HEK293 (cell line): ENCODE measurements around the gene DHRS7B.

Experiments used
- ATF2 ChIP-seq: fragments of 450-650 bp; formaldehyde crosslinking; IDR thresholded peaks from 2 replicates; pipeline ENCODE4 v1.5.1; 2016; ENCODE audit warnings: missing biosample characterization, missing genetic modification characterization, low read depth
- BCL6B ChIP-seq: fragments of 450-650 bp; formaldehyde crosslinking; IDR thresholded peaks from 2 replicates; pipeline ENCODE4 v1.5.1; 2017; ENCODE audit warnings: missing biosample characterization, missing genetic modification characterization
- ELK4 ChIP-seq: IDR thresholded peaks from 2 replicates; pipeline ENCODE4 v1.6.1; 2011; ENCODE audit warnings: mild to moderate bottlenecking, low read depth, low read length, borderline replicate concordance
- GFI1B ChIP-seq: fragments of 450-650 bp; formaldehyde crosslinking; IDR thresholded peaks from 2 replicates; pipeline ENCODE4 v1.5.1; 2016; ENCODE audit warnings: missing biosample characterization, missing genetic modification characterization
- HOXD13 ChIP-seq: sonication (generic); formaldehyde crosslinking; IDR thresholded peaks from 2 replicates; pipeline ENCODE4 v1.8.0; 2022; ENCODE audit warnings: missing genetic modification reagents, borderline replicate concordance
- KLF16 ChIP-seq: fragments of 450-650 bp; formaldehyde crosslinking; IDR thresholded peaks from 2 replicates; pipeline ENCODE4 v1.5.1; 2017; ENCODE audit warnings: missing biosample characterization, missing genetic modification characterization
- OVOL3 ChIP-seq: fragments of 450-650 bp; formaldehyde crosslinking; IDR thresholded peaks from 2 replicates; pipeline ENCODE4 v1.5.1; 2016; ENCODE audit warnings: missing biosample characterization, missing genetic modification characterization
- SCRT1 ChIP-seq: fragments of 450-650 bp; formaldehyde crosslinking; IDR thresholded peaks from 2 replicates; pipeline ENCODE4 v1.5.1; 2016; ENCODE audit warnings: missing biosample characterization, missing genetic modification characterization, borderline replicate concordance
- SCRT2 ChIP-seq: fragments of 450-650 bp; formaldehyde crosslinking; IDR thresholded peaks from 2 replicates; pipeline ENCODE4 v1.5.1; 2016; ENCODE audit warnings: missing biosample characterization, missing genetic modification characterization
- SP2 ChIP-seq: fragments of 450-650 bp; formaldehyde crosslinking; IDR thresholded peaks from 2 replicates; pipeline ENCODE4 v1.5.1; 2016; ENCODE audit warnings: missing biosample characterization, missing genetic modification characterization
- SP7 ChIP-seq: fragments of 450-650 bp; formaldehyde crosslinking; IDR thresholded peaks from 2 replicates; pipeline ENCODE4 v1.5.1; 2016; ENCODE audit warnings: missing biosample characterization, missing genetic modification characterization
- TSHZ1 ChIP-seq: fragments of 450-650 bp; formaldehyde crosslinking; IDR thresholded peaks from 2 replicates; pipeline ENCODE4 v1.5.1; 2016; ENCODE audit warnings: missing biosample characterization, missing genetic modification characterization, borderline replicate concordance
- ZBTB1 ChIP-seq: fragments of 450-650 bp; formaldehyde crosslinking; IDR thresholded peaks from 2 replicates; pipeline ENCODE4 v1.5.1; 2016; ENCODE audit warnings: missing biosample characterization, missing genetic modification characterization
- ZBTB26 ChIP-seq: fragments of 450-650 bp; formaldehyde crosslinking; optimal IDR thresholded peaks from 2 replicates; pipeline ENCODE3; 2016; ENCODE audit warnings: missing biosample characterization, mild to moderate bottlenecking, missing genetic modification characterization
- ZBTB48 ChIP-seq: fragments of 450-650 bp; formaldehyde crosslinking; IDR thresholded peaks from 2 replicates; pipeline ENCODE4 v1.5.1; 2016; ENCODE audit warnings: missing biosample characterization, missing genetic modification characterization
- ZBTB8A ChIP-seq: fragments of 450-650 bp; formaldehyde crosslinking; IDR thresholded peaks from 2 replicates; pipeline ENCODE4 v1.5.1; 2016; ENCODE audit warnings: missing biosample characterization, missing genetic modification characterization
- ZNF174 ChIP-seq: fragments of 450-650 bp; formaldehyde crosslinking; IDR thresholded peaks from 2 replicates; pipeline ENCODE4 v1.5.0; 2017; ENCODE audit warnings: missing biosample characterization, mild to moderate bottlenecking, missing genetic modification characterization
- ZNF23 ChIP-seq: fragments of 450-650 bp; formaldehyde crosslinking; IDR thresholded peaks from 2 replicates; pipeline ENCODE4 v1.5.1; 2016; ENCODE audit warnings: missing biosample characterization, missing genetic modification characterization, borderline replicate concordance
- ZNF266 ChIP-seq: fragments of 450-650 bp; formaldehyde crosslinking; IDR thresholded peaks from 2 replicates; pipeline ENCODE4 v1.5.1; 2016; ENCODE audit warnings: missing biosample characterization, missing genetic modification characterization, low read depth
- ZNF324 ChIP-seq: fragments of 450-650 bp; formaldehyde crosslinking; IDR thresholded peaks from 2 replicates; pipeline ENCODE4 v1.5.1; 2016; ENCODE audit warnings: missing biosample characterization, missing genetic modification characterization
- ZNF341 ChIP-seq: fragments of 450-650 bp; formaldehyde crosslinking; IDR thresholded peaks from 2 replicates; pipeline ENCODE4; 2016; ENCODE audit warnings: low read depth, missing biosample characterization, missing genetic modification characterization
- ZNF510 ChIP-seq: fragments of 450-650 bp; formaldehyde crosslinking; IDR thresholded peaks from 2 replicates; pipeline ENCODE4 v1.5.1; 2018; ENCODE audit warnings: mild to moderate bottlenecking, missing genetic modification characterization, missing biosample characterization; ENCODE audit not compliant: insufficient replicate concordance
- ZNF555 ChIP-seq: fragments of 450-650 bp; formaldehyde crosslinking; conservative IDR thresholded peaks from 2 replicates; pipeline ENCODE4 v1.5.1; 2017; ENCODE audit warnings: missing biosample characterization, mild to moderate bottlenecking, missing genetic modification characterization, inconsistent platforms
- ZNF629 ChIP-seq: fragments of 450-650 bp; formaldehyde crosslinking; IDR thresholded peaks from 2 replicates; pipeline ENCODE4 v1.5.1; 2017; ENCODE audit warnings: missing biosample characterization, missing genetic modification characterization
- ZNF658 ChIP-seq: fragments of 450-650 bp; formaldehyde crosslinking; IDR thresholded peaks from 2 replicates; pipeline ENCODE4; 2016; ENCODE audit warnings: missing biosample characterization, missing genetic modification characterization
- ZNF677 ChIP-seq: fragments of 450-650 bp; IDR thresholded peaks from 2 replicates; pipeline ENCODE4 v1.5.0; 2018; ENCODE audit warnings: missing biosample characterization, mild to moderate bottlenecking, missing genetic modification characterization, moderate library complexity
- ZNF707 ChIP-seq: fragments of 450-650 bp; formaldehyde crosslinking; IDR thresholded peaks from 2 replicates; pipeline ENCODE4 v1.5.1; 2016; ENCODE audit warnings: missing biosample characterization, missing genetic modification characterization
- ZNF791 ChIP-seq: fragments of 450-650 bp; formaldehyde crosslinking; IDR thresholded peaks from 2 replicates; pipeline ENCODE4 v1.5.1; 2016; ENCODE audit warnings: missing biosample characterization, missing genetic modification characterization
- TF ChIP-seq, protein P1 (sequence below): fragments of 450-650 bp; formaldehyde crosslinking; IDR thresholded peaks from 2 replicates; pipeline ENCODE4 v1.5.1; 2016; ENCODE audit warnings: missing biosample characterization, missing genetic modification characterization

DHRS7B gene

GRCh38 chr17:21098934-21099689, 27.7 kb upstream of the DHRS7B start (continued):
- TF ChIP-seq ZBTB8A (tag by site-specific recombination) = peak; percentile 19; the same call in 1 of the 2 replicates
- no peak for TF ChIP-seq ZNF341 (tag by site-specific recombination)
- 0 out of 2 replicates have a peak, but pooled peaks have one; percentile 14 for TF ChIP-seq KLF16 (tag by site-specific recombination)
- no peak for TF ChIP-seq ZNF23
- TF ChIP-seq ZBTB26 = peak; percentile 55
- TF ChIP-seq SCRT2 = 0 out of 2 replicates have a peak, but pooled peaks have one; percentile 17
- TF ChIP-seq ZNF677 (tag by site-specific recombination) = no peak
- no peak for TF ChIP-seq ZNF658 (tag by site-specific recombination)
- no peak for TF ChIP-seq GFI1B (tag by site-specific recombination)
- TF ChIP-seq ATF2 (tag by site-specific recombination) = no peak
- no peak for TF ChIP-seq OVOL3 (tag by site-specific recombination)
- no peak for TF ChIP-seq ZBTB1
- peak; percentile 42 for TF ChIP-seq ZNF629 (tag by site-specific recombination)
- TF ChIP-seq SP7 (tag by site-specific recombination) = no peak; the same call in 1 of the 2 replicates
- no peak for TF ChIP-seq ZNF174 (tag by site-specific recombination)
- 0 out of 2 replicates have a peak, but pooled peaks have one; percentile 35 for TF ChIP-seq ELK4
- TF ChIP-seq ZNF707 (tag by site-specific recombination) = no peak
- TF ChIP-seq BCL6B (tag by site-specific recombination) = no peak
- TF ChIP-seq SCRT1 (tag by site-specific recombination) = no peak
- TF ChIP-seq HOXD13 (CRISPR knock-in tag) = peak; percentile 96
- peak; percentile 64; the same call in 1 of the 2 replicates for TF ChIP-seq ZBTB48 (tag by site-specific recombination)
- TF ChIP-seq, protein P1, sequence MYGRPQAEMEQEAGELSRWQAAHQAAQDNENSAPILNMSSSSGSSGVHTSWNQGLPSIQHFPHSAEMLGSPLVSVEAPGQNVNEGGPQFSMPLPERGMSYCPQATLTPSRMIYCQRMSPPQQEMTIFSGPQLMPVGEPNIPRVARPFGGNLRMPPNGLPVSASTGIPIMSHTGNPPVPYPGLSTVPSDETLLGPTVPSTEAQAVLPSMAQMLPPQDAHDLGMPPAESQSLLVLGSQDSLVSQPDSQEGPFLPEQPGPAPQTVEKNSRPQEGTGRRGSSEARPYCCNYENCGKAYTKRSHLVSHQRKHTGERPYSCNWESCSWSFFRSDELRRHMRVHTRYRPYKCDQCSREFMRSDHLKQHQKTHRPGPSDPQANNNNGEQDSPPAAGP (tag by site-specific recombination) = no peak
- TF ChIP-seq ZNF324 (tag by site-specific recombination) = no peak
- TF ChIP-seq SP2 (tag by site-specific recombination) = peak; percentile 91
- no peak for TF ChIP-seq ZNF791
- TF ChIP-seq ZNF510 (tag by site-specific recombination) = no peak
- TF ChIP-seq ZNF266 (tag by site-specific recombination) = no peak
- TF ChIP-seq TSHZ1 (tag by site-specific recombination) = 0 out of 2 replicates have a peak, but pooled peaks have one; percentile 5
- no peak for TF ChIP-seq ZNF555 (tag by site-specific recombination)
